ENCODE data around the gene MIER1.

DNA sequence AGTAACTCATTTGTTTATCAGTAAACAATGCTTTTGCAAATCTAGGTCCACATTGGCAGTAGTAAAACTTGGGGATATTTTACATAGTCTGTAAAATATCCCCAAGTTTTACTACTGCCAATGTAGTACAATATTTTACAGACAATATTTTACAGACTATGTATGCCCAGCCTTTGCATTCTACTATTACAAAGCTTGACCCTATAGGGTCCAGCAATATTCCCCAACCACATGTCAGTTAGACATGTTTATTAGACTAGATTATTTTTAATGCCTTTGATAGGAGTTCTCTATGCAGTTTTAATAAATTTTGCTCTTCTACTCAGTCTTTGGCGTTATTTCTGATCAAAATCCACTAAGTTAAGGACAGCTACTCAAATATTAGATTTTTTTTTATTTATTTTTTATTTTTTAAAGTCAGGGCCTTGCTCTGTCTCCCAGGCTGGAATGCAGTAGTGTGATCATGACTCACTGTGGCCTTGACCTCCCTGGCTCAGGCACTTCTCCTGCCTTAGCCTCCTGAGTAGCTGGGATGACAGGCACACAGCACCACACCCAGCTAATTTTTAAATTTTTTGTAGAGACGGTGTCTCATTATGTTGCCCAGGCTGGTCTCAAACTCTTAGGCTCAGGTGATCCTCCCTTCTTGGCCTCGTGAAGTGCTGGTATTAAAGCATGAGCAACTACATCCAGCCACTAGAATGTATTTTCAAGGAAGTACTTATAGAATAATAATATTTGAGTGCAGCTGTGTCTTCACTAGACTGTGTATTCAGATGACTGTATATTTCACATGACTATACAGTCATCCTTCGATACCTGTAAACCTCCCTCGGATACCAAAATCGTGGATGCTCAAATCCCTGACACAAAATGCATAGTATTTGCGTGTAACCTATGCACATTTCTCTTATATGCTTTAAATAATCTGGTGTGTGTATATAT lies 19.8 kb downstream of the MIER1 start:
- TF ChIP-seq, protein P1, sequence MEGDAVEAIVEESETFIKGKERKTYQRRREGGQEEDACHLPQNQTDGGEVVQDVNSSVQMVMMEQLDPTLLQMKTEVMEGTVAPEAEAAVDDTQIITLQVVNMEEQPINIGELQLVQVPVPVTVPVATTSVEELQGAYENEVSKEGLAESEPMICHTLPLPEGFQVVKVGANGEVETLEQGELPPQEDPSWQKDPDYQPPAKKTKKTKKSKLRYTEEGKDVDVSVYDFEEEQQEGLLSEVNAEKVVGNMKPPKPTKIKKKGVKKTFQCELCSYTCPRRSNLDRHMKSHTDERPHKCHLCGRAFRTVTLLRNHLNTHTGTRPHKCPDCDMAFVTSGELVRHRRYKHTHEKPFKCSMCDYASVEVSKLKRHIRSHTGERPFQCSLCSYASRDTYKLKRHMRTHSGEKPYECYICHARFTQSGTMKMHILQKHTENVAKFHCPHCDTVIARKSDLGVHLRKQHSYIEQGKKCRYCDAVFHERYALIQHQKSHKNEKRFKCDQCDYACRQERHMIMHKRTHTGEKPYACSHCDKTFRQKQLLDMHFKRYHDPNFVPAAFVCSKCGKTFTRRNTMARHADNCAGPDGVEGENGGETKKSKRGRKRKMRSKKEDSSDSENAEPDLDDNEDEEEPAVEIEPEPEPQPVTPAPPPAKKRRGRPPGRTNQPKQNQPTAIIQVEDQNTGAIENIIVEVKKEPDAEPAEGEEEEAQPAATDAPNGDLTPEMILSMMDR (IDR thresholded peaks at IDR 0.05), result no peak
- TF ChIP-seq POLR2A (IDR thresholded peaks at IDR 0.05), result no peak
